CD4-positive, alpha-beta T cell (primary cell): ENCODE data around the gene ANGEL1. TPM values are rescaled to one million over a fixed set of nuclear protein-coding genes. Genes with fewer than 3 reads are reported as not detected.

Source experiments
- ATAC-seq: fragments of 200-7000 bp; cut with Tn5 transposase; one replicate; pipeline ENCODE4 v1.10.0; 2022; ENCODE audit warnings: mild to moderate bottlenecking; ENCODE audit not compliant: poor library complexity
- CTCF ChIA-PET: fragments of 350-600 bp; sonication (Branson Sonifier 250); formaldehyde crosslinking; loops from one replicate; lab custom pipeline; 2021; ENCODE audit warnings: antibody characterized with exemption, inconsistent platforms; lab: Charles Lee
- POLR2A ChIA-PET: fragments of 350-600 bp; sonication (Branson Sonifier 250); formaldehyde crosslinking; loops from one replicate; lab custom pipeline; 2021; ENCODE audit warnings: antibody characterized with exemption, inconsistent platforms; lab: Charles Lee
- DNase-seq, 14 experiments: peaks; one replicate each; pipeline ENCODE4 v3.0.0-alpha.2; 2013 to 2020; ENCODE audit warnings: mixed read lengths in 2 of 14
- H3K27ac ChIP-seq, 2 donors: one replicate each; pipeline versions ENCODE4 v1.5.1 to v1.7.0; 2013; ENCODE audit warnings: low read length in 2 of 2, low read depth in 1 of 2, mild to moderate bottlenecking in 1 of 2
- H3K27me3 ChIP-seq, 2 experiments: 1 replicate in 1 of 2; 2 replicates in 1 of 2; pipeline versions ENCODE4 v1.6.1 to v1.7.0; 2013; ENCODE audit warnings: low read length in 2 of 2, control low read depth in 1 of 2, mild to moderate bottlenecking in 1 of 2, moderate library complexity in 1 of 2; ENCODE audit not compliant: insufficient read depth in 2 of 2, control insufficient read depth in 1 of 2
- H3K36me3 ChIP-seq: one replicate; pipeline ENCODE4 v1.6.1; 2013; ENCODE audit warnings: low read length, control low read depth; ENCODE audit not compliant: insufficient read depth
- H3K4me1 ChIP-seq: one replicate; pipeline ENCODE4 v1.6.1; 2013; ENCODE audit warnings: low read length, control low read depth; ENCODE audit not compliant: insufficient read depth
- H3K4me3 ChIP-seq: one replicate; pipeline ENCODE4 v1.5.1; 2013; ENCODE audit warnings: mild to moderate bottlenecking, low read length, moderate library complexity
- H3K9me3 ChIP-seq, 2 experiments: 1 replicate in 1 of 2; 2 replicates in 1 of 2; pipeline versions ENCODE4 v1.6.1 to v1.7.0; 2013; ENCODE audit warnings: low read length in 2 of 2, mild to moderate bottlenecking in 2 of 2, control low read depth in 1 of 2, moderate library complexity in 1 of 2; ENCODE audit not compliant: control insufficient read depth in 1 of 2, insufficient read depth in 1 of 2
- H3K27ac Mint-ChIP-seq: one replicate; pipeline ENCODE4 v1.8.0; 2020; ENCODE audit warnings: mixed read lengths
- H3K27me3 Mint-ChIP-seq: one replicate; pipeline ENCODE4 v1.8.0; 2021; ENCODE audit warnings: mixed read lengths
- H3K36me3 Mint-ChIP-seq: one replicate; pipeline ENCODE4 v1.8.0; 2021; ENCODE audit warnings: low read depth, mixed read lengths
- H3K4me1 Mint-ChIP-seq: one replicate; pipeline ENCODE4 v1.8.0; 2021; ENCODE audit warnings: low read depth, mixed read lengths
- H3K4me3 Mint-ChIP-seq: one replicate; pipeline ENCODE4 v1.8.0; 2020; ENCODE audit warnings: mild to moderate bottlenecking, mixed read lengths
- H3K9me3 Mint-ChIP-seq: one replicate; pipeline ENCODE4 v1.8.0; 2020; ENCODE audit warnings: mixed read lengths
- intact Hi-C, 2 experiments: fragments of 100-400 bp; cut with DNase I in 1 of 2; cut with micrococcal nuclease in 1 of 2; formaldehyde crosslinking; loops; one replicate each; pipeline versions ENCODE4 v1.15.1 to v1.9.0; 2023 to 2025; cut with DNase I, micrococcal nuclease
- total RNA-seq, 174 experiments: library from RNA in 2 of 174; stranded (reverse) in 2 of 174; gene quantifications; one replicate each; pipeline ENCODE4 v1.2.3 and lab custom pipeline; 2021 to 2026
- TF ChIP-seq, protein P1 (sequence below): fragments of 200-600 bp; IDR thresholded peaks from one replicate; pipeline ENCODE4 v1.8.0; 2022; ENCODE audit warnings: antibody characterized with exemption, mild to moderate bottlenecking

Gene ANGEL1
- total RNA-seq, 2 experiments from 2014 or later, result 10.1 to 10.4 TPM

- ChIA-PET POLR2A (no interaction called here), CTCF (no interaction called here)
- Histone ChIP-seq H3K4me1 (no peaks in the 10 kb centered on the region), H3K4me3 (no peak overlapping the region), H3K36me3 (no peaks in the 10 kb centered on the region), H3K9me3 (no peaks in the 10 kb centered on the region), H3K27ac (no peak overlapping the region), H3K27me3 (peaks cover 0 to 3% of the 10 kb centered on the region in 2 experiments)
- Mint-ChIP-seq H3K4me3 (no peak overlapping the region), H3K9me3 (no peaks in the 10 kb centered on the region), H3K27ac (no peak overlapping the region), H3K27me3 (peaks cover 8% of the 10 kb centered on the region), H3K36me3 (no peaks in the 10 kb centered on the region), H3K4me1 (no peaks in the 10 kb centered on the region)
- TF ChIP-seq, protein P1, sequence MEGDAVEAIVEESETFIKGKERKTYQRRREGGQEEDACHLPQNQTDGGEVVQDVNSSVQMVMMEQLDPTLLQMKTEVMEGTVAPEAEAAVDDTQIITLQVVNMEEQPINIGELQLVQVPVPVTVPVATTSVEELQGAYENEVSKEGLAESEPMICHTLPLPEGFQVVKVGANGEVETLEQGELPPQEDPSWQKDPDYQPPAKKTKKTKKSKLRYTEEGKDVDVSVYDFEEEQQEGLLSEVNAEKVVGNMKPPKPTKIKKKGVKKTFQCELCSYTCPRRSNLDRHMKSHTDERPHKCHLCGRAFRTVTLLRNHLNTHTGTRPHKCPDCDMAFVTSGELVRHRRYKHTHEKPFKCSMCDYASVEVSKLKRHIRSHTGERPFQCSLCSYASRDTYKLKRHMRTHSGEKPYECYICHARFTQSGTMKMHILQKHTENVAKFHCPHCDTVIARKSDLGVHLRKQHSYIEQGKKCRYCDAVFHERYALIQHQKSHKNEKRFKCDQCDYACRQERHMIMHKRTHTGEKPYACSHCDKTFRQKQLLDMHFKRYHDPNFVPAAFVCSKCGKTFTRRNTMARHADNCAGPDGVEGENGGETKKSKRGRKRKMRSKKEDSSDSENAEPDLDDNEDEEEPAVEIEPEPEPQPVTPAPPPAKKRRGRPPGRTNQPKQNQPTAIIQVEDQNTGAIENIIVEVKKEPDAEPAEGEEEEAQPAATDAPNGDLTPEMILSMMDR, result no peak
- DNase-seq, result peak in 2 of 14 experiments; percentile 32 to 33
- ATAC-seq, result no peak
- intact Hi-C loops, result no loop called here
Observed at GRCh38 chr14:76832503-76832988, 19.9 kb upstream of the ANGEL1 start.

DNA sequence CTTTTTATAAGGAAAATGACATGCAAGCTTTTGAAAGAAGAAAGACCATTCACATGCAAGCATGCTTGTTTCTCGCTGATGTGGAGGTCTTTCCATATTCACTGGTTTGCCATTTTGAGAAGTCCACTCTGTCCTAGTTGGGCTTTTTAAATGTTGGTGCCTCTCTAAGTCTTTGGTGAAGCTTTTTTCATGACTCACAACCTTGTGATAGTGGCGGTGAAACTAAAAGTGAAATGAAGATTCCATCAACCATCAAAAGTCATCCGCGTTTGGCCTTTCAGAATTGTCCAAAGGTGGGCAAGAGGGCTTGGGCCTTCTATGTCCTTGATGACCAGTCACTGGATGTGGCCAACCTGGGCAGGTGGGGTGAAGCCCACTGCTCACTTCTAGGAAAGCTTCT lies 17.9 kb upstream of the ANGEL1 start:
- DNase-seq, result no peak
- Mint-ChIP-seq H3K9me3 (no peaks in the 10 kb centered on the region), H3K27ac (no peak overlapping the region), H3K27me3 (peaks cover 8% of the 10 kb centered on the region), H3K4me3 (no peak overlapping the region), H3K4me1 (no peaks in the 10 kb centered on the region), H3K36me3 (no peaks in the 10 kb centered on the region)
- Histone ChIP-seq H3K36me3 (no peaks in the 10 kb centered on the region), H3K9me3 (no peaks in the 10 kb centered on the region), H3K27me3 (peaks cover 0 to 3% of the 10 kb centered on the region in 2 experiments), H3K4me1 (no peaks in the 10 kb centered on the region), H3K4me3 (no peak overlapping the region), H3K27ac (no peak overlapping the region)
- ChIA-PET POLR2A (interaction anchor here (0.6 kb wide), 1 partner anchor 798 kb away, joined by 4 read pairs; no protein-coding TSS in a partner anchor), CTCF (no interaction called here)
- intact Hi-C loops, result no loop called here
- ATAC-seq, result no peak
- TF ChIP-seq, protein P1, result no peak

DNA sequence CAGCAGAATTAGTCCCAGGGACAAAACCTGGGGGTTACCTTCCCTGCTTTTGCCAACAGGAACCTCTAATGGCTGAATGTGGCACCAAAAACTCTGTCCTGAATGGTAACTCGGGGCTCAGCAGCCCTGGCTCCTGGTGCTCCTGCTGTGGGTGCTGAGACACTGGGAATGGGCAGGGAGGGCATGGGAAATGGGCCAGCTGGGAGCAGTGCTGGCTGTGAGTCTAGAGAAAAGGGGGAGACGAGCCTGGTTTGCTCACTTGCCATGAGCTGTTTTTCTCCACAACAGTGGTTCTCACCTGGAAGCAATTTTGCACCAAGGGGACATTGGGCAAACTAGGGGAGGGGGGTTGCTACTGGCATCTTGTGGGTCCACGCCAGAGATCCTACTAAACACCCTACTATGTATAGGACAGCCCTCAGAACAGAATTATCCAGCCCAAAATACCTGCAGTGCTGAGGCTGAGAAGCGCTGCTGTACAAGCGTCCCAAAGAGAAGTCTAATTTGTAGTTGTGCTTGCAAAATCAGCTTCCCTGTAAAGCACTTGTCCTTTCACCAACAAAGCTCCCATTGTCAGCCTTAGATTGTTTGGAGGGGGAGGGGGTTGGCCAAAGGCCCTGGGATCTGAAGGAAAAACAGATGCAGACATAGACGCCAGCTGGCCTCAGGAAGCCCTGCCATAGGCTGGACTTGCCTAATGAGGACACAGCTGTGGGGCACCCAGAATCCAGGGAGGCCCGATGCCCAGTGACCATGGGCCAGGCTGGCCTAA lies 17.2 kb upstream of the ANGEL1 start:
- Mint-ChIP-seq H3K4me1 (no peaks in the 10 kb centered on the region), H3K4me3 (no peak overlapping the region), H3K27me3 (peaks cover 12% of the 10 kb centered on the region), H3K36me3 (no peaks in the 10 kb centered on the region), H3K9me3 (no peaks in the 10 kb centered on the region), H3K27ac (no peak overlapping the region)
- TF ChIP-seq, protein P1, result no peak
- intact Hi-C loops, result no loop called here
- no peak for ATAC-seq
- POLR2A ChIA-PET, result interaction anchor here (0.6 kb wide), 1 partner anchor 799 kb away, joined by 4 read pairs; no protein-coding TSS in a partner anchor
- Histone ChIP-seq H3K27me3 (peaks cover 0 to 3% of the 10 kb centered on the region in 2 experiments), H3K36me3 (no peaks in the 10 kb centered on the region), H3K9me3 (no peaks in the 10 kb centered on the region), H3K4me1 (no peaks in the 10 kb centered on the region), H3K27ac (no peak overlapping the region), H3K4me3 (no peak overlapping the region)
- CTCF ChIA-PET, result no interaction called here
- DNase-seq, result no peak
